DMS53 (cell line): ENCODE measurements around the gene SHB.
"Not testable (repeated sequence)": the region's sequence is repeated elsewhere in the genome, so short reads cannot be mapped to it uniquely, and the experiment has no call there.

Experiments used
- DNase-seq: peaks from one replicate; lab custom pipeline; 2025; lab: John Stamatoyannopoulos, UW

SHB gene

DNA sequence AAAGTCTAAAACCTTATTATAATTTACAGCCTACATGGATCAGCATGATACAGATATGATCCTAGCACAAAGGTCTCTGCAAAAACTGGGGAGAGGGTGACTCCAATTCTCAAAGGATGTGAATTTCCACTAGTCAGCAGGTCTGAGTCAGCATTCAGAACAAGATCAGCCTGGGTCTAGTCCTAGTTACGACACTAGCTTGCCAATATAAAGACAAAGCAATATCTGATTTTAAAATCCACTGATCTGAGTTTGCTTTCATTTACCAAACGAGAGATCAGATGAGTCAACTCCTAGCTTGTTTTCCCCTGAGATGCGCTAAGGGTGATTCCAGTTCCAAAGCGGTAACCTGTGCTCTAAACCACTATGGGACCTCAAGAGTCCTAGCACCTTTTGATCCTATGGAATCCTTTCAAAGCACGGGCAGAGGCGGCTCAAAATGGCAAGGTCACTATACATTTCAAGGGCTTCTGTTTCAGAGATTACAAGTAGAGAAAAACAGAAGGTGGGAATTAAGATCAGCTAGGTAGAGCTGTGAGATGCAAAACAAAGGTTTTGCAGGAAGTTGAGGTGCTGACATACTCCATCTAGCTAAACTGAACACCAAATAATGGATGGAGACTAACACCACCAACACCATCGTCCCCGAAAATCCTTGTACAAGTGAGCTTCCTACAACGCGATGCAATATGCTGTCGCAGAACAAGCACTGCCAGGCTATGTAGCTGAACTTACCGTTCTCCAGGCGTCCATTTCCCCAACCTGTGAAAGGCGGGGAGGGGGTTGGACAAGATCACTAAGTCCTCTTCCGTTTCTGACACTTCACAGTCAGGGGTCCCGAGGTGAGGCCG, 166.0 kb downstream of the SHB start:
- DNase-seq: peak; percentile 58

GRCh38 chr9:37902131-37902530, 166.9 kb downstream of the SHB start:
- no peak for DNase-seq

GRCh38 chr9:37899041-37899440, 170.0 kb downstream of the SHB start:
- no peak for DNase-seq

DNA sequence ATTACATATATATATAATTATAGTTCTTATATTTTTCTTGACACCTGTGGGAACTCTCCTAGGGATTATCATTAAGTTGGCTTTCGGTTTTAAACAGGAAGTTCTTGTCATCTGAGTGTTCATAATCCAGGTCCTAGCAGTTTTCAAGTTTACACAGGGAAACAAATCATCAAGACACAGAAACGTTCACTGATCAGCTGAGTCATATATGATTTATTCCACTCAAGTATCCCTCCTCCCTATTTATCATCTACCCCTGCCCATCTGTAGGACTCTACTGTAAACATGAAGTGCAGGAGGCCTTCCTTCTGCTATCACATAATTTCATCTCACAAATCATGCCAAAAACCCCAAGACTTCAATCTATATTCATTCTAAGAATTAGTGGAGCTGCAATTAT, 171.4 kb downstream of the SHB start:
- peak; percentile 16 for DNase-seq

DNA sequence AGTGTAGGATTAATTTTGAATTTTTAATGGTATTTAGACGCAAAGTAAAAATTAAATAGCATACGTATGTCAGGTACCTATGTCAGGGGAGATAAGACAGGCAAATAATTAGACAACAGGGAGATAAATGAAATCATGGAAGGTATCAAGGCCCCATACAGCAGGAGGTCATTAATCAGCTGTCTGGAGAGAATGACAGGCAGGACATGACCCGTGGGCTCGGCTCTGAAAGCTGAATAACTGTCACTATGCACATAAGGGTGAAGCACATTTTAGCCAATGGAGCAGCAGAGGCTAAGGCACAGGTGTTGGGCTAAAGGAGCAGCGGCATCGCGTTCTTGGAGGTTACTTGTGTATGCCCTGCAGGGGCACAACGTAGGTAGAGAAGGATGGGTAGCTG, 177.0 kb downstream of the SHB start:
- no peak for DNase-seq

DNA sequence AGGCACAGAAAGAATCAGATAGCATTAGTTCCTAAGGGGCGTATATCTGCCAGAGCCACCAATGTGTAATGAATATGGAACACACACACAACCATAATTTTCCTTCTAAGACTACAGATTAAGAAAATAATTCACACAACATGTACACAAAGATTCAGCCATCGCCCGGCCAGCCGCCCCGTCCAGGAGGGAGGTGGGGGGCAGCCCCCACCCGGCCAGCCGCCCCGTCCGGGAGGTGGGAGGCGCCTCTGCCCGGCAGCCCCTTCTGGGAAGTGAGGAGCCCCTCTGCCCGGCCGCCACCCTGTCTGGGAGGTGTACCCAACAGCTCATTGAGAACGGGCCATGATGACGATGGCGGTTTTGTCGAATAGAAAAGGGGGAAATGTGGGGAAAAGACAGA, 178.0 kb downstream of the SHB start:
- DNase-seq: not testable (repeated sequence)

DNA sequence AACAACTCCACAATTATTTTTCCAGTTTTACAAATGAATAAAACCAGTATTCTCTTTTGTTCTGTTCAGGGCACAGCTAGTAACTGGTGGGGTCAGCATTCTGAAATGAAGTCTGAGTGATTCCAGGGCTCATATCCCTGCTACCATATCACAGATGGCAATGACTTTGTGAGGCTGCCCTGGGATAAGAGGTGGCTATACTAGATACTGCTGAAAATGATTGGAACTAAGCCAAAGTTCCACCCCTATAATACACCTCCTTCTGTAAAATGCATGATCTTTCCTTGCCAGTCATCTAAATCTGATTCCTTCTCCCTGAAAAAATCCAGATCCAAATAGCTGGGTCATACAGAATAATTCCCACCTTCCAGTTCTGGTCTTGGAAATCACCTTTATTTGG, 179.5 kb downstream of the SHB start:
- no peak for DNase-seq

GRCh38 chr9:37887977-37888583, 180.9 kb downstream of the SHB start:
- not testable (repeated sequence) for DNase-seq

DNA sequence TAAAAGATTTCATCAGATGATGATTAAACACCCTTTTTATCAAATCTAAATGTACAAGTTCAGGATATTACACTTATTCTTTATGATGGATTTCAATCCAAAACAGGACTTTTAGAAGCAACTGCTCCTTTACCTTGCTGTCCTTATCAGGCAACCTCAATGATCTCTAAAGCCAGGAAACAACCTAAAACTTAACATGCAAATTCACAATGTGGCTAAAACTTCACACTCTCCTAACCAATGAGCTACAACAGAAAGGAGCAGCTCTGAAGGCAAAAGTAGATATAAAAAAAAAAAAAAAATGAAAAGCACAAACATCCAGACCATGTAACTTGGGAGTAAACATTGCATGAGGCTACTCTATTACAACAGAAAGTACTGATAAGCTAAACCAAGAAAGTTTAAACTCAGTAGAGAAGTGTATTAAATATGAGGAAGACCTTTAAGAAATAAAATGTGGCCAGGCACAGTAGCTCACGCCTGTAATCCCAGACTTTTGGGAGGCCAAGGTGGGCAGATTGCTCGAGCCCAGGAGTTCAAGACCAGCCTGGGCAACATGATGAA, 188.0 kb downstream of the SHB start:
- no peak for DNase-seq

DNA sequence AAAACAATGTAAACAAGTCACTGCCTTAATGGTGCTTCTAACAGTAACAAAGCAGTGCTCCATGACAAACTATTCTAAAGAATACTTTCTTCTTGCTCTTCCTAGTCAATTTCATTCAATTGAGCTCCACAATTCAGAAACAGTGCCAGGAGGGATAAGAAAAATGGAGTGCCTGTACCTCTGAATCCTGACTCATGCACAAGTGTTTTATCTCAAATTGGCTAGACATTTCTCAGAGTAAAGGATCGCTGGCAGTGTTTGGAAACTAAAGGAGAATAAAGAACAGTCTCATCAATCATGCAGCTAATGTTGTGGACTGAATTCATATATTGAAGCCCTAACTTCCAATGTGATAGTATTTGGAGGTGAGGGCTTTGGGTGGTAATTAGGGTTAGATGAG, 192.7 kb downstream of the SHB start:
- no peak for DNase-seq

DNA sequence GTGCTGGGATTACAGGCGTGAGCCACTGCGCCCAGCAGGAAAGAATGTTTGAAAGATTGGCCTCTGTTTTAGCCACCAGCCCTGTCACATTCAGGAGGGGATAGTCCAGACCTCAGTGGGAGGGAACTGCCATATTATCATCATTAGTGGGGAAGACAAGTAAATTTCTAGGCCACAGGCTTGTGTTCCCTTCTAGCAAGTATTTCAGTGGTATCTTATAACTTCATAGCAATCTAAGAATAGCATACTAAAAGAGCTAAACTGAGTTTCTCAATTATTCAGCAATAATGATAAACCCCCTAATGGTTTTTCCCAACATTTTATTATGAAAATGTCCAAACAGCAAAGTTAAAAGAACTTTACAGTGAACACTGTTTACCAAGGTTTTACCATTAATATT, 195.1 kb downstream of the SHB start:
- no peak for DNase-seq

- no peak for DNase-seq
Measured at GRCh38 chr9:37870799-37871176, 198.2 kb downstream of the SHB start.

GRCh38 chr9:37870081-37870798, 198.8 kb downstream of the SHB start:
- DNase-seq: no peak
